Erythroblast (primary cell): Measurements from ENCODE around the gene LRRC70.

Experiments used
- GATA1 ChIP-seq: IDR thresholded peaks from 2 replicates; pipeline ENCODE4 v1.6.1; 2011; ENCODE audit warnings: low read depth, mild to moderate bottlenecking, control low read depth, low read length, moderate library complexity
- POLR2A ChIP-seq: IDR thresholded peaks from 2 replicates; pipeline ENCODE4 v1.6.1; 2011; ENCODE audit warnings: mild to moderate bottlenecking, low read length

DNA sequence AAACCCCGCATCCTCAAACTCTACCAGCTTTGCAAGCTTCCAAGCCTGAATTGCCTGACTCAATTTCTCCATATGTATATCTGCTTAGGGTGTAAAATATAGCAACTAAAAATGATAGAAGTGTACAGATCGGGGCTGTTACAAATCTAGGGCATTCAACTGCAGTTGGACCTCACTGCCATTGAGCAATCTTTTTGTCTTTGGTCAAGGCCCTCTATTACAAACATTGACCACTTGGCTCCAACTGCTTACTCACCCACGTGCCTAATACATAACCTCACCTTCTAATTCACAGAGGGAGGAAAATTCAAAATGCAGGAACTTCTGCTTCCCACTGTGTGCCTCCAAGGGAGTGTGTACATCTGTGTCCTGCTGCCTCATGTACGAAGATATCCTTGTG, 10.0 kb downstream of the LRRC70 start:
- TF ChIP-seq POLR2A (no peak), GATA1 (no peak)
